Activated T-cell treated with anti-CD3 and anti-CD28 coated beads, Interleukin-2, amount 50 U/mL, for 4 hours (primary cell): Measurements from ENCODE around the gene CALY. TPM values are rescaled to one million over a fixed set of nuclear protein-coding genes. Genes with fewer than 3 reads are reported as not detected.
A peak's percentile ranks its signal among the peaks of the same experiment; 100 is the strongest.

Experiments used
- ATAC-seq, 2 donors: fragments of 200-7000 bp; cut with Tn5 transposase; one replicate each; pipeline ENCODE4 v1.10.0; 2021
- DNase-seq: peaks from one replicate; pipeline ENCODE4 v3.0.0-alpha.2; 2020
- H3K27me3 Mint-ChIP-seq: one replicate; pipeline ENCODE4 v1.8.0; 2021; ENCODE audit warnings: low read depth, mixed read lengths
- H3K36me3 Mint-ChIP-seq: one replicate; pipeline ENCODE4 v1.8.0; 2022; ENCODE audit warnings: mixed read lengths; ENCODE audit not compliant: insufficient read depth
- H3K4me1 Mint-ChIP-seq: one replicate; pipeline ENCODE4 v1.8.0; 2021; ENCODE audit warnings: low read depth, mixed read lengths
- H3K4me3 Mint-ChIP-seq: one replicate; pipeline ENCODE4 v1.8.0; 2021; ENCODE audit warnings: mild to moderate bottlenecking, moderate library complexity, mixed read lengths
- H3K9me3 Mint-ChIP-seq: one replicate; pipeline ENCODE4 v1.8.0; 2021; ENCODE audit warnings: mixed read lengths
- total RNA-seq, 3 donors: library from RNA; stranded (reverse); gene quantifications; one replicate each; pipeline ENCODE4 v1.2.1, GENCODE V29; 2021

The CALY gene
- total RNA-seq, 3 donors from 2014 or later, result not detected

- DNase-seq (peak; percentile 95), ATAC-seq (peak; percentile 81 to 83)
- Mint-ChIP-seq H3K36me3 (peaks cover 13% of the 10 kb centered on the region), H3K4me1 (peaks cover 28% of the 10 kb centered on the region), H3K4me3 (peak overlapping the region; percentile 74), H3K9me3 (no peaks in the 10 kb centered on the region), H3K27me3 (no peaks in the 10 kb centered on the region)
These were observed 27.5 kb downstream of the CALY start for GRCh38 chr10:133309100-133309719.

GRCh38 chr10:133308421-133309099 lies 28.1 kb downstream of the CALY start, which contains the start of the genes TUBGCP2 and ZNF511:
Gene TUBGCP2, minus strand, starts transcription at chr10:133308872. Its CDS starts 5,931 bp downstream, at chr10:133302941.
Gene ZNF511, plus strand, starts transcription at chr10:133308914. Its CDS starts 30 bp downstream, at chr10:133308944.
- no peaks in the 10 kb centered on the region for H3K27me3 Mint-ChIP-seq
- peak; percentile 88 for DNase-seq
- peak within 1 kb of the TSS; percentile 99 for H3K4me3 Mint-ChIP-seq
- peak; percentile 78 to 79 for ATAC-seq
- H3K36me3 Mint-ChIP-seq, result peaks cover 13% of the 10 kb centered on the region
- H3K9me3 Mint-ChIP-seq, result no peaks in the 10 kb centered on the region
- peaks cover 33% of the 10 kb centered on the region for H3K4me1 Mint-ChIP-seq

- Mint-ChIP-seq H3K4me3 (peak overlapping the region; percentile 99), H3K36me3 (peaks cover 12% of the 10 kb centered on the region), H3K4me1 (peaks cover 35% of the 10 kb centered on the region), H3K27me3 (no peaks in the 10 kb centered on the region), H3K9me3 (no peaks in the 10 kb centered on the region)
- DNase-seq (peak; percentile 84), ATAC-seq (peak; percentile 55 to 61)
These were observed 28.8 kb downstream of the CALY start for GRCh38 chr10:133307776-133308420.

GRCh38 chr10:133306941-133307379 lies 29.7 kb downstream of the CALY start:
- DNase-seq (no peak), ATAC-seq (no peak)
- no peaks in the 10 kb centered on the region for H3K9me3 Mint-ChIP-seq
- no peaks in the 10 kb centered on the region for H3K27me3 Mint-ChIP-seq
- H3K4me1 Mint-ChIP-seq, result peaks cover 39% of the 10 kb centered on the region
- H3K4me3 Mint-ChIP-seq, result peak overlapping the region; percentile 63
- peaks cover 10% of the 10 kb centered on the region for H3K36me3 Mint-ChIP-seq

GRCh38 chr10:133306097-133306476 lies 30.6 kb downstream of the CALY start:
- DNase-seq (no peak), ATAC-seq (no peak)
- Mint-ChIP-seq H3K9me3 (no peaks in the 10 kb centered on the region), H3K4me3 (peak overlapping the region; percentile 19), H3K27me3 (no peaks in the 10 kb centered on the region), H3K4me1 (peaks cover 39% of the 10 kb centered on the region), H3K36me3 (peaks cover 10% of the 10 kb centered on the region)

- H3K4me1 Mint-ChIP-seq, result peaks cover 39% of the 10 kb centered on the region
- ATAC-seq (no peak), DNase-seq (no peak)
- no peaks in the 10 kb centered on the region for H3K27me3 Mint-ChIP-seq
- H3K36me3 Mint-ChIP-seq, result peaks cover 24% of the 10 kb centered on the region
- no peaks in the 10 kb centered on the region for H3K9me3 Mint-ChIP-seq
- H3K4me3 Mint-ChIP-seq, result no peak overlapping the region
These were observed 33.5 kb downstream of the CALY start for GRCh38 chr10:133303206-133303605.

GRCh38 chr10:133302230-133302629 lies 34.5 kb downstream of the CALY start:
- DNase-seq, result no peak
- Mint-ChIP-seq H3K36me3 (peaks cover 34% of the 10 kb centered on the region), H3K27me3 (no peaks in the 10 kb centered on the region), H3K9me3 (no peaks in the 10 kb centered on the region), H3K4me1 (peaks cover 32% of the 10 kb centered on the region), H3K4me3 (no peak overlapping the region)
- no peak for ATAC-seq

- Mint-ChIP-seq H3K4me3 (no peak overlapping the region), H3K4me1 (peaks cover 13% of the 10 kb centered on the region), H3K27me3 (no peaks in the 10 kb centered on the region), H3K9me3 (no peaks in the 10 kb centered on the region), H3K36me3 (peaks cover 31% of the 10 kb centered on the region)
- ATAC-seq (no peak), DNase-seq (no peak)
These were observed 37.0 kb downstream of the CALY start for GRCh38 chr10:133299738-133300137.

GRCh38 chr10:133299224-133299623 lies 37.5 kb downstream of the CALY start:
- Mint-ChIP-seq H3K36me3 (peaks cover 34% of the 10 kb centered on the region), H3K4me3 (no peak overlapping the region), H3K4me1 (peaks cover 11% of the 10 kb centered on the region), H3K9me3 (no peaks in the 10 kb centered on the region), H3K27me3 (no peaks in the 10 kb centered on the region)
- ATAC-seq, result no peak
- no peak for DNase-seq

- DNase-seq (no peak), ATAC-seq (no peak)
- Mint-ChIP-seq H3K27me3 (no peaks in the 10 kb centered on the region), H3K9me3 (no peaks in the 10 kb centered on the region), H3K36me3 (peaks cover 37% of the 10 kb centered on the region), H3K4me1 (peaks cover 5% of the 10 kb centered on the region), H3K4me3 (no peak overlapping the region)
These were observed 38.2 kb downstream of the CALY start for GRCh38 chr10:133298466-133298865.

GRCh38 chr10:133297504-133297903 lies 39.2 kb downstream of the CALY start:
- Mint-ChIP-seq H3K4me1 (peaks cover 1% of the 10 kb centered on the region), H3K4me3 (no peak overlapping the region), H3K36me3 (peaks cover 37% of the 10 kb centered on the region), H3K9me3 (no peaks in the 10 kb centered on the region), H3K27me3 (no peaks in the 10 kb centered on the region)
- no peak for DNase-seq
- ATAC-seq, result no peak

GRCh38 chr10:133295426-133296320 lies 41.0 kb downstream of the CALY start:
- DNase-seq, result no peak
- no peak for ATAC-seq

GRCh38 chr10:133294189-133294588 lies 42.5 kb downstream of the CALY start:
- no peaks in the 10 kb centered on the region for H3K27me3 Mint-ChIP-seq
- H3K4me3 Mint-ChIP-seq, result no peak overlapping the region
- peaks cover 35% of the 10 kb centered on the region for H3K36me3 Mint-ChIP-seq
- no peak for ATAC-seq
- no peak for DNase-seq
- no peaks in the 10 kb centered on the region for H3K9me3 Mint-ChIP-seq
- H3K4me1 Mint-ChIP-seq, result no peaks in the 10 kb centered on the region

More at GRCh38 chr10:133295426-133296320, 41.0 kb downstream of the CALY start:
- Mint-ChIP-seq H3K27me3 (no peaks in the 10 kb centered on the region), H3K4me3 (no peak overlapping the region), H3K9me3 (no peaks in the 10 kb centered on the region), H3K4me1 (no peaks in the 10 kb centered on the region), H3K36me3 (peaks cover 39% of the 10 kb centered on the region)

- H3K36me3 Mint-ChIP-seq, result peaks cover 36% of the 10 kb centered on the region
- H3K9me3 Mint-ChIP-seq, result no peaks in the 10 kb centered on the region
These were observed 42.9 kb downstream of the CALY start for GRCh38 chr10:133293810-133294119.

More at GRCh38 chr10:133293810-133294119, 42.9 kb downstream of the CALY start:
- ATAC-seq, result no peak
- H3K4me3 Mint-ChIP-seq, result no peak overlapping the region
- H3K4me1 Mint-ChIP-seq, result no peaks in the 10 kb centered on the region
- DNase-seq, result no peak
- H3K27me3 Mint-ChIP-seq, result no peaks in the 10 kb centered on the region
